ENCODE results near the gene LUC7L3. TPM values are rescaled to one million over a fixed set of nuclear protein-coding genes. Genes with fewer than 3 reads are reported as not detected.

Gene LUC7L3
- total RNA-seq, 1 donor from 2014 or later: 32.4 TPM

DNA sequence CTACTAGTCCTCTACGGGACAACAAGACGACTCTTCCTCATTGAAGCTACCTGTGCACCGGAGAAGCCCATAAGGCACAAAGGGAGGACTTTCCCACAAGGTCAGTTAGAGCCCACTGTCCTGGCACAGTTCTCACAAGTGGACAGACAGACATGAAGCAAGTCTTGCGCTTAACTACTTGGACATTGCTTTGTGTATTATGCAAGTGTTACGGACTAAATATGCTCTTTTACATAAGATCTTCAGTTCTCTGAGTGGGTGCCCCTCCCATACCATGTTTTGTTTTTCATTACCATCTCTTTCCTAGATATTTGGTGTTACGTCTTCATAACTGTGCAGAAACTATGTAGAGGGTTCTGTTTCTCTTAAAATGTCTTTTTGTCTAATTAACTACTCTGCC lies 29.8 kb downstream of the LUC7L3 start:
- Histone ChIP-seq H3K4me3 (ENCODE audit: low read length in 3 of 3) (no peak overlapping the region), H3K9ac (ENCODE audit: low read depth in 1 of 3, low read length in 3 of 3) (no peak overlapping the region), H3K27ac (ENCODE audit: low read depth, low read length) (no peak overlapping the region), H3K36me3 (ENCODE audit: control insufficient read depth in 3 of 3, insufficient read depth in 3 of 3, low read length in 3 of 3) (peaks cover 48 to 86% (median 80%) of the 10 kb centered on the region in 3 donors), H3K4me1 (ENCODE audit: control insufficient read depth in 3 of 3, insufficient read depth in 3 of 3, low read length in 3 of 3) (no peaks in the 10 kb centered on the region), H3K27me3 (ENCODE audit: control insufficient read depth in 3 of 3, insufficient read depth in 3 of 3, low read length in 3 of 3) (no peaks in the 10 kb centered on the region), H3K9me3 (ENCODE audit: control insufficient read depth in 3 of 3, low read length in 3 of 3) (no peaks in the 10 kb centered on the region)

DNA sequence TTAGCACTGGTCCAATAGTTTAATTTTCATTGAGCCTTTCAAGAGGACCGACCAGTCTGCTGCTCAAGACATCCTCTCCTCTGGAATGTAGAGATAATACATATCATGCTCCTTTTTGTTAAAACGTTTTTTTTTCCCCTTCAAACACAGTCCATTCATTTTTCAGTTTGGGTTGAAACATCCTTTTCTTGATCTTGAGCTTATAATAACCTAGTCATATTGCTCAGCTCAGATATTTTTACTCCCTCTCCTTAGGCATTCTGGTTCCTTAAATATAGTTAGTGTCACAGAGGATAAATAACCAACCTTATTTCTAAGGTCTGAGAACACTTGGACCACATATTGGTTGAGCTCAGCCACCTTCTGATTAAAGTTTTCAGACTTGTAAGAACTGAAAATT lies 35.1 kb downstream of the LUC7L3 start:
- Histone ChIP-seq H3K27ac (ENCODE audit: low read depth, low read length) (no peak overlapping the region), H3K36me3 (ENCODE audit: control insufficient read depth in 3 of 3, insufficient read depth in 3 of 3, low read length in 3 of 3) (peaks cover 18 to 46% (median 33%) of the 10 kb centered on the region in 3 donors), H3K4me3 (ENCODE audit: low read length in 3 of 3) (no peak overlapping the region), H3K27me3 (ENCODE audit: control insufficient read depth in 3 of 3, insufficient read depth in 3 of 3, low read length in 3 of 3) (no peaks in the 10 kb centered on the region), H3K4me1 (ENCODE audit: control insufficient read depth in 3 of 3, insufficient read depth in 3 of 3, low read length in 3 of 3) (peaks cover 0 to 5% (median 4%) of the 10 kb centered on the region in 3 donors), H3K9me3 (ENCODE audit: control insufficient read depth in 3 of 3, low read length in 3 of 3) (no peaks in the 10 kb centered on the region), H3K9ac (ENCODE audit: low read depth in 1 of 3, low read length in 3 of 3) (no peak overlapping the region)

DNA sequence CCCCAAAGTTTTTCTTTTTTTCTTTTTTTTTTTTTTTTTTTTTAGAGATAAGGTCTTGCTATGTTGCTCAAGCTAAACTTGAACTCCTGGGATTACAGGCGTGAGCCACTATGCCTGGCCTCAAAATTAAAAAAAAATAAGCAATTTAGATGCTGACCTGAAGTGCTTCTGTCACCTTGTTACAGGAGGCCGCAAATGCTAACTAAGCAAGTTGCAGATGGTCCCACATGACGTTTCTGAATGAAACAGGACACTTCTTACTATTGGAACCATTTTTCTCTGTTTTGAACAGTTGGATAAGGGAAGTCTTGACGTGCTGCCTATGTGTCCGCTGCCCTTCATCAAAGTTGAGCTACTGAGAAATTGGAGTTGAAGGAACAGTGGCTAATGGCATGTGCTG lies 39.1 kb downstream of the LUC7L3 start:
- Histone ChIP-seq H3K9me3 (ENCODE audit: control insufficient read depth in 3 of 3, low read length in 3 of 3) (no peaks in the 10 kb centered on the region), H3K4me1 (ENCODE audit: control insufficient read depth in 3 of 3, insufficient read depth in 3 of 3, low read length in 3 of 3) (peaks cover 4 to 5% (median 4%) of the 10 kb centered on the region in 3 donors), H3K36me3 (ENCODE audit: control insufficient read depth in 3 of 3, insufficient read depth in 3 of 3, low read length in 3 of 3) (peaks cover 0 to 16% (median 7%) of the 10 kb centered on the region in 3 donors), H3K9ac (ENCODE audit: low read depth in 1 of 3, low read length in 3 of 3) (no peak overlapping the region), H3K27ac (ENCODE audit: low read depth, low read length) (no peak overlapping the region), H3K4me3 (ENCODE audit: low read length in 3 of 3) (no peak overlapping the region), H3K27me3 (ENCODE audit: control insufficient read depth in 3 of 3, insufficient read depth in 3 of 3, low read length in 3 of 3) (no peaks in the 10 kb centered on the region)

GRCh38 chr17:50758989-50759544 lies 39.7 kb downstream of the LUC7L3 start:
- no peak overlapping the region for H3K27ac ChIP-seq (ENCODE audit: low read depth, low read length)
- H3K9ac ChIP-seq (ENCODE audit: low read depth in 1 of 3, low read length in 3 of 3): no peak overlapping the region
- no peak overlapping the region for H3K4me3 ChIP-seq (ENCODE audit: low read length in 3 of 3)
- H3K4me1 ChIP-seq (ENCODE audit: control insufficient read depth in 3 of 3, insufficient read depth in 3 of 3, low read length in 3 of 3): peaks cover 4 to 8% (median 7%) of the 10 kb centered on the region in 3 donors
- H3K9me3 ChIP-seq (ENCODE audit: control insufficient read depth in 3 of 3, low read length in 3 of 3): no peaks in the 10 kb centered on the region
- H3K36me3 ChIP-seq (ENCODE audit: control insufficient read depth in 3 of 3, insufficient read depth in 3 of 3, low read length in 3 of 3): peaks cover 0 to 12% (median 3%) of the 10 kb centered on the region in 3 donors
- no peaks in the 10 kb centered on the region for H3K27me3 ChIP-seq (ENCODE audit: control insufficient read depth in 3 of 3, insufficient read depth in 3 of 3, low read length in 3 of 3)

- Histone ChIP-seq H3K4me3 (ENCODE audit: low read length in 3 of 3) (no peak overlapping the region), H3K4me1 (ENCODE audit: control insufficient read depth in 3 of 3, insufficient read depth in 3 of 3, low read length in 3 of 3) (peaks cover 4 to 16% (median 12%) of the 10 kb centered on the region in 3 donors)
Observed at GRCh38 chr17:50762177-50762576, 42.8 kb downstream of the LUC7L3 start.

GRCh38 chr17:50763716-50764475 lies 44.5 kb downstream of the LUC7L3 start:
- Histone ChIP-seq H3K4me3 (ENCODE audit: low read length in 3 of 3) (no peak overlapping the region), H3K9ac (ENCODE audit: low read depth in 1 of 3, low read length in 3 of 3) (no peak overlapping the region), H3K36me3 (ENCODE audit: control insufficient read depth in 3 of 3, insufficient read depth in 3 of 3, low read length in 3 of 3) (no peaks in the 10 kb centered on the region), H3K4me1 (ENCODE audit: control insufficient read depth in 3 of 3, insufficient read depth in 3 of 3, low read length in 3 of 3) (peaks cover 4 to 12% (median 12%) of the 10 kb centered on the region in 3 donors), H3K27ac (ENCODE audit: low read depth, low read length) (no peak overlapping the region), H3K9me3 (ENCODE audit: control insufficient read depth in 3 of 3, low read length in 3 of 3) (no peaks in the 10 kb centered on the region), H3K27me3 (ENCODE audit: control insufficient read depth in 3 of 3, insufficient read depth in 3 of 3, low read length in 3 of 3) (no peaks in the 10 kb centered on the region)

More at GRCh38 chr17:50762177-50762576, 42.8 kb downstream of the LUC7L3 start:
- Histone ChIP-seq H3K9ac (ENCODE audit: low read depth in 1 of 3, low read length in 3 of 3) (no peak overlapping the region), H3K27ac (ENCODE audit: low read depth, low read length) (no peak overlapping the region), H3K36me3 (ENCODE audit: control insufficient read depth in 3 of 3, insufficient read depth in 3 of 3, low read length in 3 of 3) (no peaks in the 10 kb centered on the region), H3K9me3 (ENCODE audit: control insufficient read depth in 3 of 3, low read length in 3 of 3) (no peaks in the 10 kb centered on the region), H3K27me3 (ENCODE audit: control insufficient read depth in 3 of 3, insufficient read depth in 3 of 3, low read length in 3 of 3) (no peaks in the 10 kb centered on the region)

GRCh38 chr17:50764734-50765149 lies 45.3 kb downstream of the LUC7L3 start:
- Histone ChIP-seq H3K36me3 (ENCODE audit: control insufficient read depth in 3 of 3, insufficient read depth in 3 of 3, low read length in 3 of 3) (no peaks in the 10 kb centered on the region), H3K4me3 (ENCODE audit: low read length in 3 of 3) (no peak overlapping the region), H3K27ac (ENCODE audit: low read depth, low read length) (no peak overlapping the region), H3K27me3 (ENCODE audit: control insufficient read depth in 3 of 3, insufficient read depth in 3 of 3, low read length in 3 of 3) (no peaks in the 10 kb centered on the region), H3K9me3 (ENCODE audit: control insufficient read depth in 3 of 3, low read length in 3 of 3) (no peaks in the 10 kb centered on the region), H3K4me1 (ENCODE audit: control insufficient read depth in 3 of 3, insufficient read depth in 3 of 3, low read length in 3 of 3) (peaks cover 4 to 12% (median 11%) of the 10 kb centered on the region in 3 donors), H3K9ac (ENCODE audit: low read depth in 1 of 3, low read length in 3 of 3) (no peak overlapping the region)

DNA sequence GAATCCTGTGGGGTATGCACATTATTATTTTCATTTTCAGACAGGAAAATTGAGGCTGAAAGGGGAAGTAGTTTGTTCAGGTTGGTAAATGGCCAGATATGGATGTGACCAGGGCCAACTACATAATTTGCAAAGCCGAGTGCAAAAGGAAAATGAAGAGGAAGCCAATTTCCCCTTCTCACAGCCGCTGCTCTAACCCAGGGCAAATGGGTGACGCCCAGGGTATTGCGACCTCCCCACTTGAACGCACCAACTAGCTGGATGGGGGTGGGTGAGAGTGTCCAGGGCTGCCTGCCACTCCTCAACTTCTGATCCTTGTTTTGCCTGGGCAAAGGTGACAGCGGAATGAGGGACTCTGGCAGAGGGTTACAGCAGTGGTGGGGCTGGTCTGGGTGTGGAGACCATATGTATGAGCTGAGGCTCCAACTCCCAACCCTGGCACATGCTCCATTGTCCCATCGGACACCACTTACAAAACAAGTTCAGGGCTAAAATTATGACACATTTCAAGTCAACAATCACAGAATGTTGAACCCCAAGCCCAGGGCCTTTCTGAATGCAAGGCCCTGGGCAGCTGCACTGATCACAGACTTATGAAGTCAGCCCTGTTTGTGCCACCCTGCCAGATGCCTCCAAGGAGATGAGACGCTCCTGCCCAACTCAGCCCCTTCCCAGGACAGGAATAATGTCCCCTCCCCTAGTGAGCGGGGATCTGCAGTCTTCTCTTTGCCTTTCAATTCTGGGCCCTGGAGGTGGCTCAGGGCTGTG lies 46.2 kb downstream of the LUC7L3 start:
- no peaks in the 10 kb centered on the region for H3K9me3 ChIP-seq (ENCODE audit: control insufficient read depth in 3 of 3, low read length in 3 of 3)
- no peak overlapping the region for H3K27ac ChIP-seq (ENCODE audit: low read depth, low read length)
- peaks cover 4 to 12% (median 11%) of the 10 kb centered on the region in 3 donors for H3K4me1 ChIP-seq (ENCODE audit: control insufficient read depth in 3 of 3, insufficient read depth in 3 of 3, low read length in 3 of 3)
- H3K9ac ChIP-seq (ENCODE audit: low read depth in 1 of 3, low read length in 3 of 3): no peak overlapping the region
- no peaks in the 10 kb centered on the region for H3K36me3 ChIP-seq (ENCODE audit: control insufficient read depth in 3 of 3, insufficient read depth in 3 of 3, low read length in 3 of 3)
- no peak overlapping the region for H3K4me3 ChIP-seq (ENCODE audit: low read length in 3 of 3)
- no peaks in the 10 kb centered on the region for H3K27me3 ChIP-seq (ENCODE audit: control insufficient read depth in 3 of 3, insufficient read depth in 3 of 3, low read length in 3 of 3)

GRCh38 chr17:50766222-50767023 lies 47.0 kb downstream of the LUC7L3 start:
- Histone ChIP-seq H3K9ac (ENCODE audit: low read depth in 1 of 3, low read length in 3 of 3) (no peak overlapping the region), H3K4me1 (ENCODE audit: control insufficient read depth in 3 of 3, insufficient read depth in 3 of 3, low read length in 3 of 3) (peaks cover 4 to 12% (median 11%) of the 10 kb centered on the region in 3 donors), H3K27ac (ENCODE audit: low read depth, low read length) (no peak overlapping the region), H3K9me3 (ENCODE audit: control insufficient read depth in 3 of 3, low read length in 3 of 3) (no peaks in the 10 kb centered on the region), H3K36me3 (ENCODE audit: control insufficient read depth in 3 of 3, insufficient read depth in 3 of 3, low read length in 3 of 3) (no peaks in the 10 kb centered on the region), H3K4me3 (ENCODE audit: low read length in 3 of 3) (no peak overlapping the region), H3K27me3 (ENCODE audit: control insufficient read depth in 3 of 3, insufficient read depth in 3 of 3, low read length in 3 of 3) (no peaks in the 10 kb centered on the region)

Data from skeletal muscle tissue (tissue), 4 donors.